OCI-LY1 (cell line): ENCODE measurements around the gene KCNF1.

ENCODE experiments used
- H2AFZ ChIP-seq: fragments of 200-600 bp; sonication (generic), shearing (Covaris generic); 2 replicates; pipeline ENCODE4 v1.6.0; 2014; ENCODE audit warnings: antibody characterized with exemption, mild to moderate bottlenecking, low read length
- H3F3A ChIP-seq: fragments of 200-600 bp; sonication (generic), shearing (Covaris generic); 2 replicates; pipeline ENCODE4 v1.6.0; 2014; ENCODE audit warnings: mild to moderate bottlenecking, antibody characterized with exemption, low read length, moderate library complexity; ENCODE audit not compliant: insufficient read depth
- H3K27ac ChIP-seq: fragments of 200-600 bp; sonication (generic); 2 replicates; pipeline ENCODE4 v1.5.1; 2014; ENCODE audit warnings: low read length, mixed run types, mild to moderate bottlenecking, low read depth; ENCODE audit not compliant: poor library complexity, severe bottlenecking
- H3K27me3 ChIP-seq: fragments of 200-600 bp; sonication (generic); 2 replicates; pipeline ENCODE4 v1.6.0; 2014; ENCODE audit warnings: antibody characterized with exemption, mild to moderate bottlenecking, low read length, moderate library complexity; ENCODE audit not compliant: insufficient read depth
- H3K36me3 ChIP-seq: fragments of 200-600 bp; sonication (generic); 2 replicates; pipeline ENCODE4 v1.6.1; 2014; ENCODE audit warnings: mild to moderate bottlenecking, antibody characterized with exemption, low read length, moderate library complexity, mixed read lengths; ENCODE audit not compliant: insufficient read depth
- H3K4me1 ChIP-seq: fragments of 200-600 bp; sonication (generic); 2 replicates; pipeline ENCODE4 v1.5.1; 2014; ENCODE audit warnings: mild to moderate bottlenecking, low read length, moderate library complexity; ENCODE audit not compliant: insufficient read depth, severe bottlenecking
- H3K4me2 ChIP-seq: fragments of 200-600 bp; sonication (generic), shearing (Covaris generic); 2 replicates; pipeline ENCODE4 v1.6.1; 2014; ENCODE audit warnings: low read length
- H3K4me3 ChIP-seq: fragments of 200-600 bp; sonication (generic); 2 replicates; pipeline ENCODE4 v1.5.1; 2014; ENCODE audit warnings: low read length, low read depth, mild to moderate bottlenecking, mixed read lengths; ENCODE audit not compliant: poor library complexity, severe bottlenecking
- H3K79me2 ChIP-seq: fragments of 200-600 bp; shearing (Covaris generic); 2 replicates; pipeline ENCODE4 v1.6.1; 2016; ENCODE audit warnings: mixed run types, low read length, mixed read lengths; ENCODE audit not compliant: insufficient read depth
- H3K9ac ChIP-seq: fragments of 200-600 bp; sonication (generic), shearing (Covaris generic); 2 replicates; pipeline ENCODE4 v1.6.1; 2014; ENCODE audit warnings: mild to moderate bottlenecking, low read length, mixed read lengths
- H3K9me2 ChIP-seq: fragments of 200-600 bp; sonication (generic), shearing (Covaris generic); 2 replicates; pipeline ENCODE4 v1.6.1; 2014; ENCODE audit warnings: low read depth, mild to moderate bottlenecking, low read length, mixed read lengths
- H3K9me3 ChIP-seq: fragments of 200-600 bp; shearing (Covaris generic); 2 replicates; pipeline ENCODE4 v1.6.1; 2014; ENCODE audit warnings: low read length, mixed read lengths
- H4K20me1 ChIP-seq: fragments of 200-600 bp; sonication (generic), shearing (Covaris generic); 2 replicates; pipeline ENCODE4 v1.6.0; 2016; ENCODE audit warnings: mild to moderate bottlenecking, low read length; ENCODE audit not compliant: insufficient read depth
- CTCF ChIP-seq: fragments of 200-600 bp; sonication (generic), shearing (Covaris generic); IDR thresholded peaks from 2 replicates; pipeline ENCODE4 v1.5.1; 2017; ENCODE audit warnings: mild to moderate bottlenecking, antibody characterized with exemption, low read length, moderate library complexity, mixed read lengths
- EZH2 ChIP-seq: fragments of 200-600 bp; sonication (generic), shearing (Covaris generic); IDR thresholded peaks from 2 replicates; pipeline ENCODE4 v1.8.0; 2017; ENCODE audit warnings: borderline replicate concordance, mixed run types, mild to moderate bottlenecking, antibody characterized with exemption, low read length, moderate library complexity, mixed read lengths

Gene KCNF1

DNA sequence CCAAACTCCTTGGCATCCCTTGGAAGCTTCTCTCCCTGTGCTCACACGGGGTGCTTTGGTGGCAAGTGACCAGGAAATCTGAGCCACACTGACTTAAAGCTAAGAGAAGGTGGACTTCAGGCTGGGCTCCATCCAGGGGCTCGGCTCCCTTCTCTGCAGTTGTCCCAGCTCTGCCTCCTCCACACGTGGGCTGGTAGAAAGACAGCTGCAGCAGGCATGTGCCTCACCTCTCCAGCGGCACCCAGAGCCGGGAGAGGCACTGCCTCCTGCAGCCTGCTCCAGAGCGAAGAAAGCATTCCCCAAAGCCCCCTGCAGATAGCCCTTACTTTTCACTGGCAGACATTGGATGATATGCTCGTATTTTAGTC is 11.3 kb downstream of the KCNF1 start:
- H3K4me3 ChIP-seq: no peak overlapping the region
- H3K79me2 ChIP-seq: no peaks in the 10 kb centered on the region
- no peak overlapping the region for H3K27ac ChIP-seq
- no peaks in the 10 kb centered on the region for H3F3A ChIP-seq
- no peaks in the 10 kb centered on the region for H3K9me2 ChIP-seq
- H3K27me3 ChIP-seq: no peaks in the 10 kb centered on the region
- no peak overlapping the region for H2AFZ ChIP-seq
- H4K20me1 ChIP-seq: no peaks in the 10 kb centered on the region
- H3K9ac ChIP-seq: no peak overlapping the region
- H3K36me3 ChIP-seq: no peaks in the 10 kb centered on the region
- TF ChIP-seq EZH2 (no peak), CTCF (no peak)
- H3K4me1 ChIP-seq: no peaks in the 10 kb centered on the region
- H3K9me3 ChIP-seq: no peaks in the 10 kb centered on the region
- no peak overlapping the region for H3K4me2 ChIP-seq

GRCh38 chr2:10923965-10924364 is 12.2 kb downstream of the KCNF1 start:
- H3K27me3 ChIP-seq: no peaks in the 10 kb centered on the region

GRCh38 chr2:10924441-10924840 is 12.7 kb downstream of the KCNF1 start:
- TF ChIP-seq CTCF: no peak
- Histone ChIP-seq H3K9me2 (no peaks in the 10 kb centered on the region), H3K4me1 (no peaks in the 10 kb centered on the region), H3K9me3 (no peaks in the 10 kb centered on the region), H3K9ac (no peak overlapping the region), H3K36me3 (no peaks in the 10 kb centered on the region), H3K4me2 (no peak overlapping the region), H4K20me1 (no peaks in the 10 kb centered on the region), H3K27ac (no peak overlapping the region), H3F3A (no peaks in the 10 kb centered on the region), H3K27me3 (no peaks in the 10 kb centered on the region), H2AFZ (no peak overlapping the region), H3K79me2 (no peaks in the 10 kb centered on the region), H3K4me3 (no peak overlapping the region)

More at GRCh38 chr2:10923965-10924364, 12.2 kb downstream of the KCNF1 start:
- Histone ChIP-seq H3F3A (no peaks in the 10 kb centered on the region), H3K36me3 (no peaks in the 10 kb centered on the region), H3K4me1 (no peaks in the 10 kb centered on the region), H3K4me2 (no peak overlapping the region), H2AFZ (no peak overlapping the region), H3K9me3 (no peaks in the 10 kb centered on the region), H3K9ac (no peak overlapping the region), H3K79me2 (no peaks in the 10 kb centered on the region), H3K9me2 (no peaks in the 10 kb centered on the region), H3K27ac (no peak overlapping the region), H3K4me3 (no peak overlapping the region), H4K20me1 (no peaks in the 10 kb centered on the region)
- no peak for TF ChIP-seq EZH2
- no peak for TF ChIP-seq CTCF
